GM18498 (cell line): ENCODE measurements around the gene ZNF804B.

Experiments used
- ATAC-seq: cut with Tn5 transposase; IDR thresholded peaks from one replicate; pipeline ENCODE4 v1.9.1; 2021; ENCODE audit warnings: mild to moderate bottlenecking, moderate library complexity; ENCODE audit not compliant: unreplicated experiment

Gene ZNF804B

DNA sequence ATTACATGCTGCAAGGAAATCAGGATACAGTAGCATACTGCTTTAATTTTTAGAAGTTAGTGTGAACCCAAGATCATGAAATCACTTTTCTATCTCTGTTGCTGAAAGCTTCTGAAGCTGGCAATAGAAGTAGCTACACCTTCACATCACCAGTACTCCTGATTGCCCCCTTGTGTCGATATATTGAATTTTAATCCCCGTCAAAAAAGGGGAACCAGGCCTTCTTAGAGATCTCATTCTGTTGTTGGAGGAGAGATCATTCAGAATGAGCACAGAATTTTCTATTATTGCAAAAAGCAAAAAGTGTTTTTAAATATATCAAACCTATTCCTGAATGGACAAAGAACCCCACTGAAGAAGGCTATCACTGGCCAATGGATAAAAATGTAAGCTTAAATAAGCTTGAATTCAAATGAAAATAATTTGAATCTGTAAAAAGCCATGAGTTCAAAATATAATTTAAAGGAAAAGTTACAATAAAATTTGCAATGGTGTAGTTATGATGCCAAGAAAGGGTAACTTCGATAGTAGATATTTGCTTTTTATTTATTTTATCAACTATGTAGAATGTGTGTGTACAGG, 75.7 kb downstream of the ZNF804B start:
- peak; percentile 97 for ATAC-seq

DNA sequence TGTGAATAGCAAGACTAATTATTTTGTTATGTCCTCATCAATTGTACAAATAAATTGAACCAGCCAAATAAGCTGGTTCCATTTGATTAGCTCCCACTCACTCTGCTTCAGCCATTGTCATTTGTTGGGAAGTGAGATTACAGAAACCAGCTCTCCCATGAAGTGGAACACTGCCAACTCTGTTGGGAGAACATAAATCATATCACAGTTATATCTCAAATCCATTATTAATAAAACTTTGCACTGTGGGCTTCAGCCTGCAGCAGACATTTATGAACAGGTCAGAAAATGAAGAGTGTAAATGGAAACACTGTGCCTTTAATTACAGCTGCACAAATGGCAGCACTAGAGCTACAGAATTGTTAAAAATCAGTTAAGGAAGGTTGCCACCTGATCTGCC, 82.7 kb downstream of the ZNF804B start:
- ATAC-seq, result no peak

DNA sequence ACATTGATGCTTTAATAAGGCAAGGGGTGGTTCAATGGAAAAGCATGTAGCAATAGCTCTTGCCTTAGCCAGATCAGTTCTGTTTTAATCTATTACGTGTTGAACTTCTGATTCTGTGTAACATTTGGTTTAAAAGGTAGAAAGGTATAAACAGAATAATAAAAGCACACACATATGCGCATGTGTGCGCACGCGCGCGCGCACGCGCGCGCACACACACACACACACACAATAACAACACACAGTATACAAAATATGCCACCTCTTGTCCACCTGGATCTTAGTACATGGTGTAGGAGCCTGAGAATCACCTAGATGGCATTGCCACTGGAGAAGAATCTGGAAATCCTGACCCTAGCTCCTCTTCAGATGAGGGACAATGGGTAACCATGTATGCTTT, 85.6 kb downstream of the ZNF804B start:
- ATAC-seq, result no peak

DNA sequence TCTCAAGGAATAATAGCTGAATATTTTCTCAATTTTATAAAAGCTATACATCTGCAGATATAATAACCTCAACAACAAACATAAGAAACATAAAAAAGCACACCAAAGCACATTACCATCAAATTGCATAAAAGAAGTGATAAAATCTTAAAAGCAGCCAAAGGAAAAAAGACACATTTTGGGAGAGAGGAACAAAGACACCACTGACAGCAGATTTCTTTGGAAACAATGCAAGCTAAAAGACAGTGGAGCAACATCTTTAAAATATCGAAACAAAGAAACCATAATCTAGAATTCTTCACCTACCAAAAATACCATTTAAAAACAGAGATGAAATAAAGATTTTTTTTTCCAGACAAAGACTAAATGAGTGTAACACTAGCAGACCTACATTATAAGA, 91.7 kb downstream of the ZNF804B start:
- no peak for ATAC-seq

DNA sequence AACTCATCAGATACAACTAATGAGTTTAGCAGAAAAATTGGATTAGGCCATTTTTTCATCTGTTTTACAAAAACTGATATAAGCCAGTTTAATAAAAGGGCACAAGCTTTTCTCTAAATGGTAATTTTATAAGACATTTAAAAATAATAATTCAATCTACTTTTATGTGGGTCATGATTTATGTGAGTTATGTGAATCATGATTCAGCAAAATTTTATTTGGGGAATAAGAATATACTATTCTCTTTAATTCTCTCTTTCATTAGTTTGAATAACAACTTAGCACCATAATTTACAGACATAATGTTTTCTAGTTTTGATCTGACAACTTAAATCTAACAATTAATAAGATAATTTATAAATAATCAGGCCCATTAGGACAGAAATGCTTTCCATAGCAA, 99.8 kb downstream of the ZNF804B start:
- no peak for ATAC-seq

DNA sequence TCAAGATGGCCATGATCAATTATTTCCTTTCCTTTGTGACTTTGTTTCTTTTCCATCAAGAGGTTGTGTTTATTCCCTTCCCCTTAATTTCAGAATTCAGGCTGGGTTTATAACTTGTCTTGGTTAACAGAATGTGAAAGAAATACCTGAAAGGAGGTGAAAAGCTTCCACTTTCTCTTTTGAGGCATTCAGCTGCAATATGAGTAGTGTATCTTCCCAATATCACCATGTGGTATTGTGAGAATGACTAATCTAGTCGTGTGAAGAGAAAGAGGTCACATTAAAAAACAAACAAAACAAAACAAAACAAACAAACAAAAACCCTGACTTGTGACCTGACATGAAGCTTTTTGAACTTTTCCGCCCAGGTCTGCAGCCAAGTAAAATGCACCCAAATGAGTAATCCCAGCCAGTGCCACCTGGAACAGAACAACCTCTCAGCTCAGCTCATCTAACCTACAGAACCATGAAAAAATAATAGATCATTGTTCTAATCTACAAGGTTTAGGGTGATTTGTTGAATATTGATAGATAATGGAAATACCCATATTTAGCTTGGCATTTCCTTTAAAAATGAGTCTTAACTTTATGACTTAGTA, 106.9 kb downstream of the ZNF804B start:
- ATAC-seq, result peak; percentile 64

DNA sequence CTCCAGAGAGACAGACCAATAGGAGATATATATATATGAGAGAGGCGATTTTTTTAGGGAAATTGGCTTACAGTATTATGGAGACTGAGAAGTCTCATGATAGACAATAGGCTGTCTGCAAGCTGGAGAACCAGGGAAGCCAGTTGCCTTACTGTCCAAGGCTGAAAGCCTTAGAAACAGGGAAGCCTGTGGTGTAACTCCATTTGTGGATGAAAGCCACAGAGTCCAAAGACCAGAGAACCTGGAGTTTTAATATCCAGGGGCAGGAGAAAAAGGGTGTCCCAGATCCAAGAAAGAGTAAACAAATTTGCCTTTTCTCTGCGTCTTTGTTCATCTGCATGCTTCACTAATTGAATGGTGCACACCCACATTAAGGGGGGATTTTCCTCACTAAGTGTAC, 107.7 kb downstream of the ZNF804B start:
- no peak for ATAC-seq

DNA sequence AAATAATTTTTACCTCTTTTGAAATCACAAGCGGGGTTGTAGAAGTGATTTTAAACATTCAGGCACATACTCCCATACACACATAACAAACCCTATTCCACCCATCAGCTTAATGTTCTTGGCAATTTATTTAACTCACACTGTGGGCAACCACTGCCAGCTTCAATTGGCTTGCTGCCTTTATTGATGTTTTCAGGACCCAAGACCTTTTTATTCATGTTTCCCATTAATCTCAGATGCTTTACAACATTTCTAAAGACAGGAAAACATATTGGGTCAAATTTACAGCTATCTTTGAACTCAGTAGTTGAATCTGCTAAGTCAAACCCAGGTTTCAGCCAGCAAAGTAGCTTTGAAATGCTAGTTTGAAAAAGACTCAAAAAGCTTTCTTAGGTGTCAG, 109.0 kb downstream of the ZNF804B start:
- ATAC-seq, result no peak

DNA sequence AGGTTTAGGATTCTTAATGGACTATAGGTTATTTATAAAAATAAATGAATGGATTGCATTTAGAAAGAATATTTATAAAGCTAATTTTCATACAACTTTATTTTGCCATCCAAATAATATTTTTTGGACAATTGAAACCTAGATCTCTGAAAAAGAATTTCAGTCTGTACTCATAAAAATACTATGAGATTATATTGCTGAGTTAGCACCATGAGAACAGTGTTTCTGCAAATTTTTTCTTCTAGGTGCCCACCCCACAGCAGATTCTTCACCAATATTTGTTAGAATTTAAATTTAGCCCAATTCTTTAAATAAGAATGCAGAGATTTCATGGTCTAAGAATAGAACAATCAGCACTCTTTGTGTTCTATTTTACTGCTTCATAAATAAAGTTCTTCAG, 121.6 kb downstream of the ZNF804B start:
- no peak for ATAC-seq

DNA sequence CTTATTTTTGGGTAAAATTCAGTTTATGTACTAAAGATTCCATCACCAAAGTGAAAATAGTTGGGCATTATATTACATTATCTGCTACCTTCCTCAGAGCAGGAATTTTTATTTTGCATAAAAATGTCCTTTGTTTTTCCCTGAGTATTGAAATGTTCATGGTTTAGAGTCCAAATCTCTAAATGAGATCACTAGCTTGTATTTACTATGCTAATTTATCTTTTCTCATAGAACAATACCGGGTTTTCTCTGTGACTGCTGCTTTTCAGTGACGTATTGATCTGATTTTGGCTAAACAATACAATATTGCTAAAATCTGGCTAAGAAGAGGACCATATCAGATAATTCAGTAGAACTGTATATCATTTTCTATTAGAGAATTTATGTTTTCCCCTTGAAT, 125.6 kb downstream of the ZNF804B start:
- ATAC-seq, result no peak

DNA sequence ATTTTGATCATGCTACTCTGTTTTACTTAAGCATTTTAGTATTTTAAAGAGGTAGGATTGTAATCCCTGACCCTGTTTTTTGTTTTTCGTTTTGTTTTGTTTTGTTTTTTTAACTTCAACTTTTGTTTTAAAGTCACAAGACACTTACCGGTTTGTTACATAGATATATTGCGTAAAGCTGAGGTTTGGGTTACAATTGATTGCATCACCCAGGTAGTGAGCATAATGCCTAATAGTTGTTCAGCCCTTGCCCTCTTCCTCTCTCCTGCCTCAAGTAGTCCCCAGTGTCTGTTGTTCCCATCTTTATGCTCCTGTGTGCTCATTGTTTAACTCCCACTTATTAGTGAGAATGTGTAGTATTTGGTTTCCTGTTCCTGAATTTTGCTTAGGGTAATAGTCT, 129.2 kb downstream of the ZNF804B start:
- no peak for ATAC-seq

DNA sequence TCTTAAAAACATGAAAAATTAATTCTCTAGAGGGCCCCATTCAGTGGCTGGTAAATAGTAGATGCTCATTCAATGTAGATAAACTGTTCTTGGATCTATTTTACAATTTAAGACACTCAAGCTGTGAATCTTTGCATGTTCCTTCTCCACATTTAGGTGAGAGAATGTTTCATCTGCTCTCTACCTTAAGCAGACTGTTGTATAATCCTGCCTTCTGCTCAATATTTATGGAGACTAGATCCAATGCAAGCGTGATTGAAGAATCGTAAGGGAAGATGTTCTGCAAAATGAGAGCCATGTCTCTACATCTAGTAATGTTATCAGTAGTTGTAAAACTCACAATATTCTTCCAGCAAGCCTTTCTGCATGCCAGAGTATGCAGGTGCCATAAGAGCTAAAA, 151.0 kb downstream of the ZNF804B start:
- ATAC-seq, result no peak

DNA sequence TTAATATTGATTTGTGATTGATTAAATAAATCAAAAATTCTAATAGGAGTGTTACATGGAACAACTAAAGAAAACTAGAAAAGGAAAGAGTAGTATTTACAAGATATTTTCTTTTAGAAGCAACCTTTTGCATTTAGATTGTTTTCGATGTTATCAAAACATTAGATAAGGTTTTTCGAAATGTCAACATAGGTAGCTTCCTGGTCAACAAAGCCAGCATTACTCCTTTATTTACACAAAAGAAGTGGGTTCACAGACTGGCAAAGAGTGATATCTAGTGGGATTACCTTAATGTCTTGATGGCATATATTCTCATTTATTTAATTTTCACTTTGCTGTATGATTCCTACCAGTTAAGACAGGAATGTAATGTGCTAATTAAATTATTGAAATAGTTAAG, 153.4 kb downstream of the ZNF804B start:
- no peak for ATAC-seq

DNA sequence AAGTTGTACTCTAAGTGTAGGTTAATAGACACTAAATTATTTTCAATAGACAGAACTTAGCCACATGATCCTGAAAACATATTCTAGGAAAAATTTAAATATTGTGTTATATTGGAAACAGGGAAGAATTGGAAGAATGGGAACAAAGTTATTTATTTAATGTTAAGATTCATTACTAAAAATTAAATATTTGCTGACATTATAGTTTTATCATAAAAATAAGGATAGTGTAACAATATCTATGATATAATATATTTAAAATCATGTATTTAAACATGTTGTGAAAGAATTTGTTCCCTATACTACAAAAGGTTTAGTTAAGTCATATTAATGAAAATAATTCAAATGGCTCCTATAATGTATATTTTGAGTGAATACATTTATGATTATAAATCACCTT, 156.1 kb downstream of the ZNF804B start:
- no peak for ATAC-seq

DNA sequence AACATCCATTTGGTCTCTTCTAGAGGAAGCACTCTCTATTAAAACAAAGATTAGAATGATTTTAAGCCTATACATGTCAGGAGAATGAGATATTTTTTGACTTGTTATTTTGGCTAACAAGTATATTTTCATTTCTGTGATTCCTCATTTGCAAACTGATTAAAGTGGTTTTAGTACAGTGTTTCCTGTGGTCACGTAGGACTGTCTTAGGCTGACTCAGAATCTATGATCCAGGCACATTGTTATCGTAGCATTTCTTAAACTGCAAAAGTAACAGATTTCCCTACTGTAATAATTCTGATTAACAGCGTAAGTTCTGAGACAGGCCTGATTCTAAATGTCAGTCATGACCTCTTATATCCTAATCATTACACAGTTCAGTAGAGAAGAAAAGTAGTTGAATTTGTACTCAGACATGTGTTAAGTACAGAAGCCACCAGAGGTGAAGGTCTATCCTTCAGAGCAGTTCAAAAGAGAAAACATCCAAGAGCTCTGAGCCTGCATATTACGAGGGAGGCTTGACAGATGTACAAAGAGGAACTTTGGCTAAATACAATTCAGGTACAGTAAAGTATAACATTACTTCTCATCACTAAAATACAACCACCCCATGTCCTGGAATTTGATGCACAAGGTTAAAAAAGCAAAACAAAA, 160.1 kb downstream of the ZNF804B start:
- ATAC-seq, result no peak

DNA sequence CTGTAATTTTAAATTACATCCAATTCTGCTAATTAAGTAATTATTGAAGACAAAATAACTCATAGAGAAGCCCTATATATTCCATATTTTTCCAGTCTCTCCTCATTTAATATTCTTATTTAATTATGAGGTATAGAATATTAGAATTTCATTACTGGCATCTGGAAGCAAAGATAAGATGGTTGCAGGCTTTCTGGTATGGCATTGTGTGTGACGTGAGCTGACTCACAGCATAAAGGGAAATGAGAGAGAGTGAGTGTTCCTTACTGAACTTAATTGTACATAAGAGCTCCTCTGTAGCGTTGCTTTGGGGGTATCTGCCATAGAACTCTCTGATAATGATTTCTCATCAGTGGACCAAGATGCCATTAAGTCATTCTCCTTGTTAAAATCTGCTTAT, 163.4 kb downstream of the ZNF804B start:
- no peak for ATAC-seq

DNA sequence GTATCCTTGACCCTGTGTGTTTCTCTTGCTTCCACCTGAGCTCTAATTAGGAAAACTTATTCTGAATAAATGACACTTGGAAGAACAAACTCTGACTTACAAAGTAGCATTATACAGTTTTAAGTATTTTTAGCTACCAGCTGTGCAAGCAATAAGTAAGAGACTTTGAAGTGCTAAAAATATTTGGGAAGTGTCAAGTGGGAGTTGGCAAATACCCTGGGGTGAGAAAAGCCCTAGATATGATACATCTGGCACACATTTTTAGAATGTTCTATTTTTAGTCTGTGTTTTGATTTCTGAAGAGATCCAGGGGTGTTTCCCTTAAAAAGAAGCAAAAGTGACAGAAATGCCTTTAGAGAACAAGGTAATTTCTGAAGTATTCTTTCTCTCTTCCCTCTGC, 168.8 kb downstream of the ZNF804B start:
- no peak for ATAC-seq

DNA sequence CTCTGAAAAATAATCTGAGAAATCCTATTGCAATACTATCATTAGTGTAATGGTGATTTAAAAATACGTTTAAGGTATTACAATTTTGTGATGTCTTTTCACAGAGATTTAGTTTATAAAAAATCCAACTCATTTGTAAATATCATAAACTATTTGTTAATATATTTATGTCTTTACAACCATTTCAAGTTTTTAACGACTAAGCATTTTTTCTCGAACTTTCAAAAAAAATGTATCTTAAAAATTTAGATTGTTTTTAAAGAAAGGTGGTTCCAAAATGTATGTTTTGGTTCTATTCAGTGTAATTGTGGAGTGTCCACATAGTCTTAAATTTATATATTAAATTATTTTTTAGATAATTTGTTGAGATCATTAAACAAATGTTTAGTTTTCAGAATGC, 170.2 kb downstream of the ZNF804B start:
- ATAC-seq, result no peak

DNA sequence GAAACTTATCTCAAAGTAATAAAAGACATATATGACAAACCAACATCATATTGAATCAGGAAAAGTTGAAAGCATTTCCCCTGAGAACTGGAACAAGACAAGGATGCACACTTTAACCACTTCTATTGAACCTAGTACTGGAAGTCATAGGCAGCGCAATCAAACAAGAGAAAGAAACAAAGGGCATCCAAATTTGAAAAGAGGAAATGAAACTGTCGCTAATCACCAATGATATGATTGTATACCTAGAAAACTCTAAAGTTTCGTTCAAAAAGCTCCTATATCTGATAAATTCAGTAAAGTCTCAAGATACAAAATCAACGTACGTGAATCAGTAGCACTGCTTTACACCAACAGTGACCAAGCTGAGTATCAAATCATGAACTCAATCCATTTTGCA, 173.8 kb downstream of the ZNF804B start:
- ATAC-seq, result no peak

DNA sequence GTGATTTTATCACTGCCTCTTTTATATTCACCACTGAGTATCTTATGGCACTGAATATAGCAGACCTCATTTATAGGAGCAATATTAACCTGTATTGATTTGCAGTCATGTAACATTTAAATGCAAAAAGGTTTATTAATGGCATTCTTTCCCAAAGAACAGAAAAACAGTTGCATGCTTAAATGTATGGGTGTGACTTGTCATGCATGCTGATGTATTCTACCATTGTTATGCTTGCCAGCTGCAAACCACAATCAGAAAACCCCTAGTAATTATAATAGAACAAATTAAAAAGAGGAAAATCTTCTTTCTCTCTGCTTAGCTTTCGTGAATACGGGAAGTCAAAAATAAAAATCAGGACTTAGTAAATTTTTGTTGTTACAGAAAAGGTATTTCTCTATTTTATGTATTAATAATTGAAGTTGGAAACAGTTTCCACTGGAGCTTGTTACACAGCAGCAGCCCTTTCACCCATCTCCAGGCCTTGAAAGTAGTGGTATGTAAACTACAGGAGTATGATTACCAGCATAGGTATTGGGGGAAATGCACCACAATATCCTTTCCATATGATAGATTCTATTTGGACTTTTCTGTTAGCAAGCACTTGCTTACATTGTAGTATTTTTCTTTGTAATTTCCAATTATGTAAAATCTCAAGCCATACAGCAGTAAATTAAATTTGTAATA, 183.5 kb downstream of the ZNF804B start:
- ATAC-seq, result no peak

DNA sequence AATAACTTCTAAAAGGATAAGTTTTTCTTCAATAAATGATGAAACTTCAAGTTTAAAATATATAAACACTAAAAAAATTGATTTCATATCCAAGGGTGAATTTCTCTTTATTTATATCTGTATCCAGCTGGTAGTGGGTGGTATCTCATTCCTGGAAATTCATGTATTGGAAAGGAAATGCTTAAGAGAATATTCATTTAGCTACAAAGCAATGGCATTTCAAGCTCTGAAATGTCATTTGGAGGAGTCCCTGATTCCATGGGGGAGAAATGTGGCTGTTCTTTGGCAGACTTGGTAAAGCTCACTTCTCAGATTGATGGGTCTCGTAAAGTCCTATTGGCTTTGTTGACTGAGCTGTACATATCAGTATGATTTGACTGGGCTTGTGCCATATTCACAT, 192.3 kb downstream of the ZNF804B start:
- ATAC-seq, result no peak

DNA sequence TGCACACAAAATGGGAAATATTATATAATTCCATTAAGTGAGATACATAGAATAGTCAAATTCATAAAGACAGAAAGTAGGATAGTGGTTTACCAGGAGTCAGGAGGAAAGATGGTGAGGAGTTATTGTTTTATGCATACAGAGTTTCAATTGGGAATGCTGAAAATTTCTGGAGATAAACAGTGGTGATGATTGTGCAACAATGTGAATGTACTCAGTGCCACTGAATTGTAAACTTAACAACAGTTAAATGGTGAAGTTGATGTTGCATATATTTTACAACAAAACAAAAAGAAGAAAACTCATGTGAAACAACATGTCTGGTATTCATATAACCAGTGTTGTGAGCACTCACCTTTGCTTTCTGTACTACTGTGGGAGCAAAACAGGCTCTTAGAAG, 204.9 kb downstream of the ZNF804B start:
- no peak for ATAC-seq
